Measurements from ENCODE around the gene RBMS1. TPM values are rescaled to one million over a fixed set of nuclear protein-coding genes. Genes with fewer than 3 reads are reported as not detected.

RBMS1 gene
- total RNA-seq, 3 donors from 2014 or later, result 47.1 to 63.4 (median 56.3) TPM

DNA sequence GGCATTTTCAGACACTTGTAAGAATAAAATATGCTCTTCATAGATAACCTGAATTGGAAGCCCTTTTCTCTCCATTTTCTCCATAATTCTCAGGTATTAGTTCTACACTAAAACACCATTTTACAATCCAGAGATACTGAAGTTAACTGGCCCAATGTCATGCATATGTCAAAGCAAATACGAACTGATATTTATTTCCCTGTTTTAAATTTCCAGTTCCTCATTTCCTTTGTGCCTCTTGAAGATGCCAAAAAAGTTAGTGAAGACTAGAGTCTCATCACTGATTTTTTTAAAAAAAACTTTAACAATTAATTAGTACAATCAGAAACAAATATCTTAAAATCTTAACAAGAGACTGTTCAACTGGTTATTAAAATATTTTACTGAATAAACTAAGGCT, 240.7 kb downstream of the RBMS1 start:
- H3K36me3 Mint-ChIP-seq (ENCODE audit: insufficient read depth), result no peaks in the 10 kb centered on the region
- no peaks in the 10 kb centered on the region for H3K4me1 Mint-ChIP-seq (ENCODE audit: low read depth)
- H3K4me3 Mint-ChIP-seq, result no peak overlapping the region
- DNase-seq (no peak), ATAC-seq (no peak)
- H3K9me3 Mint-ChIP-seq, result no peaks in the 10 kb centered on the region
- no peaks in the 10 kb centered on the region for H3K27me3 Mint-ChIP-seq (ENCODE audit: low read depth)

- H3K4me3 Mint-ChIP-seq, result no peak overlapping the region
- ATAC-seq (no peak), DNase-seq (no peak)
- no peaks in the 10 kb centered on the region for H3K9me3 Mint-ChIP-seq
- H3K4me1 Mint-ChIP-seq (ENCODE audit: low read depth), result no peaks in the 10 kb centered on the region
- no peaks in the 10 kb centered on the region for H3K27me3 Mint-ChIP-seq (ENCODE audit: low read depth)
- H3K36me3 Mint-ChIP-seq (ENCODE audit: insufficient read depth), result no peaks in the 10 kb centered on the region
Observed at GRCh38 chr2:160252278-160252887, 241.2 kb downstream of the RBMS1 start.

GRCh38 chr2:160251569-160251968, 242.0 kb downstream of the RBMS1 start:
- ATAC-seq, result no peak
- Mint-ChIP-seq H3K36me3 (ENCODE audit: insufficient read depth) (no peaks in the 10 kb centered on the region), H3K9me3 (no peaks in the 10 kb centered on the region)

DNA sequence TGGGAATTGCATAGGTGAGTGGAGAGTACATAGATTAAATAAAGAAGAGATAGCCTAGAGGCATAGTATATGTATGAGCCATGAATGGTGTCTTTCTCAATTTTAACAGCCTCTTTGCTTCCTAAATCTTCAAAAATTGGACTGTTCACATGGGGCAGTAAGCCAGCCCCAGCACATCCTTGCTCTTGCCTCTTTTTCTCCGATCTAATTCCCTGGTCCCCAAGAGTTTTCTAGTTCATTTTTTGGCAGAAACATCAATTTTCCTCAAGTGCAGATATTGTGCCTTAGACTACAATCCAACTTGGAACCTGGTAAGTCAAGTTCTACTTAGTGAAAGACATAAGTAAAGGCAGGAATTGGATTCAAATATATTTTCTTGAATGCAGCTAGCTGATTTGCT, 243.7 kb downstream of the RBMS1 start:
- no peaks in the 10 kb centered on the region for H3K36me3 Mint-ChIP-seq (ENCODE audit: insufficient read depth)
- no peak for DNase-seq
- H3K4me3 Mint-ChIP-seq, result no peak overlapping the region
- H3K9me3 Mint-ChIP-seq, result no peaks in the 10 kb centered on the region
- no peaks in the 10 kb centered on the region for H3K27me3 Mint-ChIP-seq (ENCODE audit: low read depth)
- H3K4me1 Mint-ChIP-seq (ENCODE audit: low read depth), result no peaks in the 10 kb centered on the region
- ATAC-seq, result no peak

More at GRCh38 chr2:160251569-160251968, 242.0 kb downstream of the RBMS1 start:
- Mint-ChIP-seq H3K4me3 (no peak overlapping the region), H3K4me1 (ENCODE audit: low read depth) (no peaks in the 10 kb centered on the region), H3K27me3 (ENCODE audit: low read depth) (no peaks in the 10 kb centered on the region)
- DNase-seq, result no peak

- ATAC-seq (no peak), DNase-seq (no peak)
- Mint-ChIP-seq H3K9me3 (no peaks in the 10 kb centered on the region), H3K36me3 (ENCODE audit: insufficient read depth) (no peaks in the 10 kb centered on the region), H3K4me3 (no peak overlapping the region), H3K4me1 (ENCODE audit: low read depth) (no peaks in the 10 kb centered on the region), H3K27me3 (ENCODE audit: low read depth) (no peaks in the 10 kb centered on the region)
Observed at GRCh38 chr2:160247296-160248035, 246.1 kb downstream of the RBMS1 start.

- DNase-seq (no peak), ATAC-seq (no peak)
- no peaks in the 10 kb centered on the region for H3K9me3 Mint-ChIP-seq
- no peaks in the 10 kb centered on the region for H3K4me1 Mint-ChIP-seq (ENCODE audit: low read depth)
- H3K36me3 Mint-ChIP-seq (ENCODE audit: insufficient read depth), result no peaks in the 10 kb centered on the region
- H3K4me3 Mint-ChIP-seq, result no peak overlapping the region
- no peaks in the 10 kb centered on the region for H3K27me3 Mint-ChIP-seq (ENCODE audit: low read depth)
Observed at GRCh38 chr2:160246356-160246755, 247.3 kb downstream of the RBMS1 start.

DNA sequence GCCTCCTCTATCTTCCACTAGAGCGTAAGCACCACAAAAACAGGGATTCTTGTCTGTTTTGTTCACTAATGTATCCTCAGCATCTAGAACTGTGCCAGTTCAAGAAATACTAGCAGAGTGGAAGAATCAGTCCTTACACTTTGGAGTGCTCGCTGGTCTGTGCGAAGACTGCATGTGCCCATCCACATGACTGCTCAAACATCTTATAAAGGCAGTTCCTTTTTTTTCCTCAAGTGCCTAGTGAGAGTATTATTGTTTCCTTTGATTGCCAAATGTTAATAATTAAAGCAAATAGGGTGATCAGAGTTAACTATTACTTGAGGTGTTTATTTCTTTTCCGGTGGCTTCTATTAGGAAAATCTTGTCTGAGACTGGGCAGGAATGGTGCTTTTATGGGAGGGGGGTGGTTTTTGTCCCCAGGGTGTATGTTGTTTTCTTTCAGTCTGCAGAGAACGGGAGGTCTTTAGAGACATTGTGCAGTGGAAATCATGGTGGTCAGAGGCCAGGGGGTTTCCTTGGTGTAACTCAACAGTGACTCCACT, 247.9 kb downstream of the RBMS1 start:
- Mint-ChIP-seq H3K4me1 (ENCODE audit: low read depth) (no peaks in the 10 kb centered on the region), H3K36me3 (ENCODE audit: insufficient read depth) (no peaks in the 10 kb centered on the region), H3K27me3 (ENCODE audit: low read depth) (no peaks in the 10 kb centered on the region), H3K4me3 (no peak overlapping the region), H3K9me3 (no peaks in the 10 kb centered on the region)
- no peak for DNase-seq
- no peak for ATAC-seq

- Mint-ChIP-seq H3K36me3 (ENCODE audit: insufficient read depth) (no peaks in the 10 kb centered on the region), H3K9me3 (no peaks in the 10 kb centered on the region), H3K27me3 (ENCODE audit: low read depth) (peaks cover under 1% of the 10 kb centered on the region), H3K4me1 (ENCODE audit: low read depth) (no peaks in the 10 kb centered on the region), H3K4me3 (no peak overlapping the region)
- ATAC-seq (no peak), DNase-seq (no peak)
Observed at GRCh38 chr2:160242893-160243564, 250.6 kb downstream of the RBMS1 start.

- ATAC-seq (no peak), DNase-seq (no peak)
- Mint-ChIP-seq H3K4me1 (ENCODE audit: low read depth) (no peaks in the 10 kb centered on the region), H3K9me3 (no peaks in the 10 kb centered on the region), H3K4me3 (no peak overlapping the region), H3K27me3 (ENCODE audit: low read depth) (peaks cover 7% of the 10 kb centered on the region), H3K36me3 (ENCODE audit: insufficient read depth) (no peaks in the 10 kb centered on the region)
Observed at GRCh38 chr2:160241251-160242137, 252.1 kb downstream of the RBMS1 start.

DNA sequence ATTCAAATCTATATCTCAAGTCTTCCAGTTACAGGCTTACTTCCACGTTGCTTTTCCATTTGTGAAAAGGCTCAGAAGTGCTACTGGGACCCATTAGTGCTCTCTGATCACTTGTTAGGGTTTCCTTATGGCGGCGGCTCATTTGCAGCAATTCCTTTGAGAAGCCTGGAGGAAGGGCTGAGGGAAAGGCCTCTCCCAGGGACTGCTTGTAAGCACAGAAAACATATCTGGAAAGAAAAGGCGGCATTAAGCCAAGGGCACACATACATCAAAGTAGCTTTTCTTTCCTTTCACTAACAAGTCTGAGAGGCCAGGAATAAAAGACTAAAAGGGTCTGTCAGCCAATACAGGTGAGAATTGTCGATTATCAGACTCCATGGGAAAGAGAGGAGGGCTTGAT, 254.2 kb downstream of the RBMS1 start:
- Mint-ChIP-seq H3K9me3 (no peaks in the 10 kb centered on the region), H3K27me3 (ENCODE audit: low read depth) (peaks cover 7% of the 10 kb centered on the region), H3K36me3 (ENCODE audit: insufficient read depth) (no peaks in the 10 kb centered on the region), H3K4me3 (no peak overlapping the region), H3K4me1 (ENCODE audit: low read depth) (no peaks in the 10 kb centered on the region)
- no peak for DNase-seq
- no peak for ATAC-seq

DNA sequence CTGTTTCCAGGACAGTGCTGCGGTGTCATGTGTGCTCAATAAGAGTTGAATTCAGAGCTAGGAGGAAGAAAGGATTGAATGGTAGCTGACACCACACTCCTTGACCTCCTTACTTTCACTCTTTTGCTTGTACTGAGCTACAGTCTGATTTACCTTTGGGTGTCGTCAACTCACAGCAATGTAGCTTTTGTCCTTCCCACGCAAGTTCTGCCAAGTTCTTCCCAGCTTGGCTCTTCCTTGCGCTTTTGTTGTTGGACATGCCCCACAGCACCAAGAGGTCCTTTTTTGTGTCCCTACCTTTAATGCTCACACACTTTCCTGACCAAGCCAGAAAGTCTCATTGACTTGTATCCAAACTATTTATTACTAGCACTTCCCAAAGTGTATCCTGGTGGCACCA, 255.2 kb downstream of the RBMS1 start:
- no peaks in the 10 kb centered on the region for H3K4me1 Mint-ChIP-seq (ENCODE audit: low read depth)
- H3K36me3 Mint-ChIP-seq (ENCODE audit: insufficient read depth), result no peaks in the 10 kb centered on the region
- H3K9me3 Mint-ChIP-seq, result no peaks in the 10 kb centered on the region
- H3K4me3 Mint-ChIP-seq, result no peak overlapping the region
- DNase-seq (no peak), ATAC-seq (no peak)
- peaks cover 7% of the 10 kb centered on the region for H3K27me3 Mint-ChIP-seq (ENCODE audit: low read depth)

DNA sequence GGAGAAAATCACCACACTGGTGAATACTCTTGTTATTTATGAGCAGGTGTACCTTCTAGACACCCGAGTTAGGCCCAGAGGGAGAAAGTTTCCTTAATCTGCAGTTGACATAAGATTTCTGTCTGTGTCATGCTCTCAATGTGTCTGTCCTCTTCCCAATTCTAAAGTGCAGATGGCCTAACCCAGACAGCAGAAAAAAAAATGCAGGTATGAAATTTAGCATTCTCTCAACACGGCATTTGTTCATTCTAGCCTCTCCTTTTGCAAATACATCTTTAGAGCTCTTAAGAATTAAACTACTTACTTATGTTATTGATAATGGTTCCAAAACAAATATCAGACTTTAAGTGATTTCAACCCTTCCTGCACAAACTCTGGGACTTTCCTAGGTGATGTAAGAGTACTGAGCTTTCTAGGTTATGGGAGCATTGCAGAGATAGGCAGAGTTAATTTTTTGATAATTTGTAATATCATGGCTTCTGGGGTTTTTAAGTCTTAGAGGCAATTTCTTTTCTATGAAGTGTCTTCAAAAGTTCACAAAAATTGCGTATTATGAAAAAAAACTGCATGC, 260.6 kb downstream of the RBMS1 start:
- Mint-ChIP-seq H3K4me3 (no peak overlapping the region), H3K4me1 (ENCODE audit: low read depth) (peaks cover 2% of the 10 kb centered on the region), H3K9me3 (no peaks in the 10 kb centered on the region), H3K36me3 (ENCODE audit: insufficient read depth) (no peaks in the 10 kb centered on the region), H3K27me3 (ENCODE audit: low read depth) (peaks cover 5% of the 10 kb centered on the region)
- DNase-seq, result no peak
- ATAC-seq, result no peak

GRCh38 chr2:160229591-160229990, 264.0 kb downstream of the RBMS1 start:
- H3K9me3 Mint-ChIP-seq, result no peaks in the 10 kb centered on the region
- no peak for DNase-seq
- ATAC-seq, result no peak
- H3K36me3 Mint-ChIP-seq (ENCODE audit: insufficient read depth), result no peaks in the 10 kb centered on the region
- no peak overlapping the region for H3K4me3 Mint-ChIP-seq
- peaks cover 14% of the 10 kb centered on the region for H3K4me1 Mint-ChIP-seq (ENCODE audit: low read depth)
- peaks cover 5% of the 10 kb centered on the region for H3K27me3 Mint-ChIP-seq (ENCODE audit: low read depth)
